Right lung (tissue), 5 donors: ENCODE measurements around the gene RBP5. TPM values are rescaled to one million over a fixed set of nuclear protein-coding genes. Genes with fewer than 3 reads are reported as not detected.
A peak's percentile ranks its signal among the peaks of the same experiment; 100 is the strongest.
"Not testable (repeated sequence)": the region's sequence is repeated elsewhere in the genome, so short reads cannot be mapped to it uniquely, and the experiment has no call there.

Experiments
- DNase-seq, 2 donors: peaks; one replicate each; pipeline ENCODE4 v3.0.0-alpha.2; 2013
- polyA plus RNA-seq, 5 donors: library from polyadenylated mRNA; unstranded; fragments of 120-200 nt; gene quantifications; one replicate each; pipeline versions ENCODE4 v1.2.1 to v1.2.3, GENCODE V29; 2013; ENCODE audit warnings: inconsistent platforms in 1 of 5, low replicate concordance in 1 of 5; ENCODE audit not compliant: insufficient read length in 5 of 5, insufficient read depth in 1 of 5

Gene RBP5
- polyA plus RNA-seq, 5 donors = 11.8 to 25.2 (median 20.1) TPM

- no peak for DNase-seq
These were observed 4.7 kb downstream of the RBP5 start for GRCh38 chr12:7123806-7124522.

GRCh38 chr12:7122811-7123769, 5.6 kb downstream of the RBP5 start:
- DNase-seq = no peak

- no peak for DNase-seq
These were observed 7.4 kb downstream of the RBP5 start for GRCh38 chr12:7121324-7121723.

- no peak for DNase-seq
These were observed 8.5 kb downstream of the RBP5 start for GRCh38 chr12:7120166-7120565.

GRCh38 chr12:7118881-7119280, 9.8 kb downstream of the RBP5 start:
- no peak for DNase-seq

- no peak for DNase-seq
These were observed 11.0 kb downstream of the RBP5 start for GRCh38 chr12:7117670-7118069.

- DNase-seq = no peak
These were observed 11.8 kb downstream of the RBP5 start for GRCh38 chr12:7116916-7117315.

GRCh38 chr12:7116196-7116595, 12.5 kb downstream of the RBP5 start:
- DNase-seq = no peak

- DNase-seq = no peak
These were observed 13.8 kb downstream of the RBP5 start for GRCh38 chr12:7114851-7115250.

GRCh38 chr12:7114008-7114407, 14.7 kb downstream of the RBP5 start:
- DNase-seq = no peak

- DNase-seq = no peak
These were observed 15.3 kb downstream of the RBP5 start for GRCh38 chr12:7113389-7113871.

GRCh38 chr12:7112041-7112440, 16.6 kb downstream of the RBP5 start:
- DNase-seq = no peak

- no peak for DNase-seq
These were observed 18.0 kb downstream of the RBP5 start for GRCh38 chr12:7110661-7111060.

GRCh38 chr12:7109572-7109920, 19.1 kb downstream of the RBP5 start:
- no peak for DNase-seq

GRCh38 chr12:7108796-7109571, 19.7 kb downstream of the RBP5 start, which contains the start of gene C1RL:
C1RL (minus strand) TSS chr12:7109214; CDS start chr12:7109180, 34 bp downstream.
- DNase-seq = peak; percentile 85 to 88

GRCh38 chr12:7108003-7108795, 20.5 kb downstream of the RBP5 start:
- peak; percentile 68 to 71 for DNase-seq

GRCh38 chr12:7107636-7108002, 21.1 kb downstream of the RBP5 start:
- no peak for DNase-seq

- DNase-seq = not testable (repeated sequence)
These were observed 21.5 kb downstream of the RBP5 start for GRCh38 chr12:7107181-7107580.

- DNase-seq = no peak
These were observed 22.6 kb downstream of the RBP5 start for GRCh38 chr12:7106082-7106481.

- DNase-seq = no peak
These were observed 24.7 kb downstream of the RBP5 start for GRCh38 chr12:7103837-7104584.
